ENCODE results near the gene FOXA1.

GRCh38 chr14:37558740-37559139 lies 36.3 kb downstream of the FOXA1 start:
- TF ChIP-seq CTCF (conservative IDR thresholded peaks at IDR 0.05 in 1 of 2, IDR thresholded peaks at IDR 0.05 in 1 of 2; ENCODE audit: low read depth in 1 of 2, low read length in 2 of 2) (no peak), EZH2 (IDR thresholded peaks at IDR 0.05; ENCODE audit: low read length, missing control alignments) (no peak)
